HTR-8/SVneo (cell line): ENCODE data around the gene RPS8.
A peak's percentile ranks its signal among the peaks of the same experiment; 100 is the strongest.
"Not testable (repeated sequence)": the region's sequence is repeated elsewhere in the genome, so short reads cannot be mapped to it uniquely, and the experiment has no call there.

ENCODE experiments used
- DNase-seq: peaks from one replicate; pipeline ENCODE4 v3.0.0; 2011; ENCODE audit warnings: low spot score, mixed read lengths; ENCODE audit not compliant: insufficient read length
- FAIRE-seq: peaks from 2 replicates; lab custom pipeline; 2011; peaks lifted over from hg19 to GRCh38; lab: Jason Lieb, UNC

Gene RPS8

DNA sequence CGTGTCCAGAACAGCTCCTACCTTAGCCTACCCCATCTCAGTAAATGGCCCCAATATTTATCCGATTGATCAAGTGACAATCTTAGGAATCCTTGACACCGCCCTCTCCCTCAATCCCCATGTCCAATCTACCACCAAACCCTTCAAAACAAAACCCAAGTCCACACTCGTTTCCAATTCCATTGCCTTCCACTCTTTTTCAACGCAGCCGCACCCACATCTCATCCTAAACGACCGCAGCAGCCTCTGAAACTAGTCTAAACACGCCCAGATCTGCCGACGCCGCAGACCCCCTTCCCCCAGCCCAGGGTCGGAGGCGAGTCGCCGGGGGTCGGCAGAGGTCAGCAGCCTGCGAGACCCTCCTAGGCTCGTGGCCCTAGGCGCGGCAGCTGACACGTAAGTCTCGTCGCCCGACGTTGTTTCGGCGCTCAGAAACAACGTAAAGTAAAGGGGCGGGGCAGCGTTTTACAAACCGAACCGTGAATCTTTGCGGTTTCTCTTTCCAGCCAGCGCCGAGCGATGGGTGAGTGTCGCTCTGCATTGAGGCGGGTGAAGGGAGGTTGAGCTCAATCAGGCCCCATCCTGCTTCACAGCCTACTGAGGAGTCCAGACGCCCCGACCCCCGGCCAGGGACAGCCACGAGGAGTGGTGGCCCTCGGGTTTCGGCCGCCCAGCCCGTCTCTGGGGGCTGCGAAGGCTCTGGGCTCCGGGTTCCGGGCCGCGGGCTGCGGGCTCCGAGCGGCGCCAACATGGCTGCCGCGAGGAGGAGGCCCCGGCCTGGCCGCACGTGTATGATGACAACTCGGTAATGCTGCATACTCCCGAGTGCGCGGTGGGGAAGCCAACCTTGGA, at the start of gene RPS8:
TSS of gene RPS8 (plus strand) at position 463 of the 852 bp plus-strand sequence. CDS start at position 520, 57 bp downstream.
- FAIRE-seq (no peak), DNase-seq (peak; percentile 67)

DNA sequence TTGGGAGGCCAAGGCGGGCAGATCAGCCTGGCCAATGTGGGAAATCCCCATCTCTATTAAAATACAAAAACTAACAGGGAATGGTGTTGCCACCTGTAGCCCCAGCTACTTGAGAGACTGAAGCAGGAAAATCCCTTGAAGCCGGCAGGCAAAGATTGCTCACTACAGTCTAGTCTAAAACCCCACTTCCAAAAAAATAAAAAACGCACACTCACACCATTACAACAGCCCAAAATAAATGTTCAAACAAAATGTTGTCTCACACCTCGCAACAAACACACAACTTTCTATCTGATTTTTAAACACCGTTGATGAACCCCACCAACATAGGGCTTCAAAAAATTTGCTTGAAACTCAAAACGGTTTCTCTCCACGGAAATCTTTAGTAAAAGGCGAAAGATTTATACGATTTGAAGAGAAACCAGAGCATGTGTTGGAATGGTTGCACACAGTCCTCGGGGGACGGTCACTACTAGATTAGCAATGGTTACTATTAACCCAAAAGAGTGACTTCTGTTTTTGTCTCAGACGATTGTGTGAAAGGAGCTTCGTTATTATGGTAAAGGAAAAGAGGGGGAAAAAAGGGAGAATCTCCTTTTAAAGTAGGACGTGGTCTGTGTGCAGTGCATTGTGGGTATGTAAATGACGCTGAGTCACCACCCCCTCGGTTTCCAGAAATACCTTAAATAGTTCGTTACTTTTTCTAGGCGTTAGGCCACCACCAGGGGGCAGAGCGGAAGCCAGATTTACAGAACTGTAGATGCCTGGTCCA, 44.4 kb upstream of the RPS8 start, which contains the start of gene RNU5D-1:
TSS of gene RNU5D-1 (minus strand) at position 430 of the 772 bp plus-strand sequence.
- FAIRE-seq, result no peak

GRCh38 chr1:44733365-44733764, 42.0 kb upstream of the RPS8 start:
- FAIRE-seq, result no peak
- no peak for DNase-seq

More for the DNA sequence above, 44.4 kb upstream of the RPS8 start, which contains the start of gene RNU5D-1:
- peak; percentile 79 for DNase-seq

DNA sequence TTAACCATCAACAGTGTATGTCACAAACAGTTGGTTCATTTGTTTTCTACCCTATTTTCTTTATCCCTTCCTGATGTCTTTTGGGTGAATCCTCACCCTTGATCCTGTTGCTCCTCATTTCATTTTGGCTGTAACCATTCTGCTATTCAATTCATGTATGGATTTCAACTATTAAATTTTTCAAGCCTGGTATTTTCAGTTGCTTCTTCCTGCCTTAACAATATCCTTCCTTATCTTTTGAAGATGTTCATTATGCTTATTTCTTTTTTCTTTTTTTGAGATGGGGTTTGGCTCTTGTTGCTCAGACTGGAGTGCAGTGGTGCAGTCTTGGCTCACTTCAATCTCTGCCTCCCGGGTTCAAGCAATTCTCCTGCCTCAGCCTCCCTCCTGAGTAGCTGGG, 41.6 kb upstream of the RPS8 start:
- no peak for DNase-seq
- FAIRE-seq, result no peak

GRCh38 chr1:44735992-44736391, 39.3 kb upstream of the RPS8 start:
- no peak for FAIRE-seq
- no peak for DNase-seq

DNA sequence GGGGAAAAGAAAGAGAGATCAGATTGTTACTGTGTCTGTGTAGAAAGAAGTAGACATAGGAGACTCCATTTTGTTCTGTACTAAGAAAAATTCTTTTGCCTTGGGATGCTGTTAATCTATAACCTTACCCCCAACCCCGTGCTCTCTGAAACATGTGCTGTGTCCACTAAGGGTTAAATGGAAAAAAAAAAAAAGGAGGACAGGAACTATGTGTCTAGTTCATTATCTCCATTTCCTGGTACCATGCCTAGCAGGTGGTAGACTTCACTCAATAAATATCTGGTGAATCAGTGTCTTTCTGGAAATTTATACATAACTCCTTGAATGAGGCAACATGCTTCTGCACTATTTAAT, 36.4 kb upstream of the RPS8 start:
- FAIRE-seq, DNase-seq: not testable (repeated sequence)

DNA sequence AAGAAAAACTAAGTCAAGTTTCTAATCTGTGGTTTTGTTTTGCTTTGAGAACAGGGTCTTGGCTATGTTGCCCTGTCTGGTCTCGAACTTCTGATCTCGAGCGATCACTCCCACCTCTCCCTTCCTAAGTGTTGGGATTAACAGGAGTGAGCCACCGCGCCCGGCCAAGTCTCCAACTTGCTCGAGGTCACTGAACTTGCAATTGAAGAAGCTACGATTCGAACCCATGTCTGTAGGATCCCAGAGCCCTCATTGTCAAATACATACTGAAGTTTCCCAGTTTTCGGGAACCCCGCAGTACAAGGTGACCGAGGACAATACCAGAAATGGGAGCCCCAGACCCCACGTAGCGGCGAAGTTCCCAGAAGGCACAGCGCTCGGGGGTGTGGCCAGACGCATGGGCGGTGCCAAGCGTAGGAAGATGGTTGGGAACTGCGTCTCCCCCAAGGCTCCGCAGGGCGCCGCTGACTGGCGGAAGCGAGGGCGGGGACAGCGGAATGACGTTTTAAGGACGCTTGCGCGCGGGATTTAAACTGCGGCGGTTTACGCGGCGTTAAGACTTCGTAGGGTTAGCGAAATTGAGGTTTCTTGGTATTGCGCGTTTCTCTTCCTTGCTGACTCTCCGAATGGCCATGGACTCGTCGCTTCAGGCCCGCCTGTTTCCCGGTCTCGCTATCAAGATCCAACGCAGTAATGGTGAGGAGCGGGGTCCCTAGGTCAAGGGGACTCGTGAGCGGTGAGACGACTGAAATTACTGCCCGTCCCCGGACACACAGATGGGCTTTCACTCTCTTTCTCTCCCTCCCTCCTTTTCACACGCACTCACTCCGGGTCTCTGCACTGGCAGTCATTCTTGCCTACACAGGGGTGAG, 35.8 kb upstream of the RPS8 start, which contains the start of gene KIF2C:
TSS of gene KIF2C (plus strand) at position 531 of the 872 bp plus-strand sequence. CDS start at position 627, 96 bp downstream.
- peak; percentile 96 for DNase-seq
- FAIRE-seq, result peak; percentile 74

- FAIRE-seq, result no peak
- DNase-seq, result no peak
Measured at GRCh38 chr1:44740179-44740617, 35.1 kb upstream of the RPS8 start.

DNA sequence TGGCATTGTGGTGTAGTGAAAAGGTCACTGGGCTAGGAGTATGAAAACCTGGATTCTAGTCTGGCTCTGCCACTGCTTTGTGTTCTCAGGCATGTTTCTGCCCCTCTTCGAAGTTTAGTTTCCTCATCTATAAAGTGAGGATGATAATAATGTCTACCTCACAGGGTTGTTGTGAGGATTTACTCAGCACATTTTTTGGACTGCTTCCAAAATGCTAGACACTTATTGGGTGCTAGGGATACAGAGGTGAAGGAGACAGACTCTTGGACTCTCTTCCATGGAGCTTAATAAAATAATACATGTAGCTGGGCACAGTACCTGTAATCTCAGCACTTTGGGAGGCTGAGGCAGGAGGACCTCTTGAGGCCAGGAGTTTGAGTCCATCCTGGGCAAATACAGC, 32.1 kb upstream of the RPS8 start:
- DNase-seq, result no peak
- no peak for FAIRE-seq

- DNase-seq (no peak), FAIRE-seq (no peak)
Measured at GRCh38 chr1:44747878-44748277, 27.5 kb upstream of the RPS8 start.

GRCh38 chr1:44757420-44757819, 17.9 kb upstream of the RPS8 start:
- DNase-seq, result no peak
- no peak for FAIRE-seq

- no peak for FAIRE-seq
- DNase-seq, result no peak
Measured at GRCh38 chr1:44759077-44759476, 16.3 kb upstream of the RPS8 start.

- FAIRE-seq (no peak), DNase-seq (no peak)
Measured at GRCh38 chr1:44760876-44761275, 14.5 kb upstream of the RPS8 start.

DNA sequence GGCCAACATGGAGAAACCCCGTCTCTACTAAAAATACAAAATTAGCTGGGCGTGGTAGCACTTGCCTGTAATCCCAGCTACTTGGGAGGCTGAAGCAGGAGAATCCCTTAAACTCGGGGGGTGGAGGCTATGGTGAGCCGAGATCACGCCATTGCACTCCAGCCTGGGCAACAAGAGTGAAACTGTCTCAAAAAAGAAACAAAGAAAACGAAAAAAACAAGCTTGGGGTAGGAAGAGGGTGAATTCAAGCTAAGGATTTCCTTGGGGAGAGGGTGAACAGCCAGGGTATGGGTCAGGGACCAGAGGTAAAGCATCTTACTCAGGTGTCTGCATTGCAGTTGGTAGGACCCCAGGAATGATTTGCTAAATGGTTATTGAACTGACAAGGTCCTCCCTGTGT, 8.9 kb upstream of the RPS8 start:
- not testable (repeated sequence) for FAIRE-seq, DNase-seq

- FAIRE-seq (no peak), DNase-seq (no peak)
Measured at GRCh38 chr1:44775930-44776729, 790 bp downstream of the RPS8 start.

DNA sequence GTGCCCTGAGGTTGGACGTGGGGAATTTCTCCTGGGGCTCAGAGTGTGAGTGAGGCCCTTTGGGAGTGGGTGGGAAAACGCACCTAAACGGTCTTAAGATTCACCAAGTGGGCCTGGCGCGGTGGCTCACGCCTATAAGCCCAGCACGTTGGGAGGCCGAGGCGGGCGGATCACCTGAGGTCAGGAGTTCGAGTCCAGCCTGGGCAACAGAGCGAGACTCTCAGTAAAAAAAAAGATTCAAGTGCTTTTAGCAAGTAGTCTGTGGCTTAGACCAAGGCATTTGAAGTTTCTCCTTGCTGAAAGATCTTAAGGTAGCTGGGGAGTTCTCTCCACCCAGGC, 1.4 kb downstream of the RPS8 start:
- DNase-seq, result no peak
- FAIRE-seq, result no peak

DNA sequence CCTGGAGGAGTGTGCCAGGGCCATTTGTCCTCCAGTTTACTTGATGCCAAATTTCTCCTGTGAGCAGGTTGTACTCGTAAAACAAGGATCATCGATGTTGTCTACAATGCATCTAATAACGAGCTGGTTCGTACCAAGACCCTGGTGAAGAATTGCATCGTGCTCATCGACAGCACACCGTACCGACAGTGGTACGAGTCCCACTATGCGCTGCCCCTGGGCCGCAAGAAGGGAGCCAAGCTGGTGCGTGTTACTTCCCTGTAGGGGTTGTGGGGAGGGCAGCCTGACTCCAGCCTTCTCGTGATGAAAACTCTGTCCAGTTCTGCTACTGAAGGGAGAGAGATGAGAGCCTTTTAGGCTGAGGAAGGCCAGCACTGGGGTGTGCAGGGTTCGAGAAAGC, 2.2 kb downstream of the RPS8 start:
- DNase-seq (no peak), FAIRE-seq (no peak)

DNA sequence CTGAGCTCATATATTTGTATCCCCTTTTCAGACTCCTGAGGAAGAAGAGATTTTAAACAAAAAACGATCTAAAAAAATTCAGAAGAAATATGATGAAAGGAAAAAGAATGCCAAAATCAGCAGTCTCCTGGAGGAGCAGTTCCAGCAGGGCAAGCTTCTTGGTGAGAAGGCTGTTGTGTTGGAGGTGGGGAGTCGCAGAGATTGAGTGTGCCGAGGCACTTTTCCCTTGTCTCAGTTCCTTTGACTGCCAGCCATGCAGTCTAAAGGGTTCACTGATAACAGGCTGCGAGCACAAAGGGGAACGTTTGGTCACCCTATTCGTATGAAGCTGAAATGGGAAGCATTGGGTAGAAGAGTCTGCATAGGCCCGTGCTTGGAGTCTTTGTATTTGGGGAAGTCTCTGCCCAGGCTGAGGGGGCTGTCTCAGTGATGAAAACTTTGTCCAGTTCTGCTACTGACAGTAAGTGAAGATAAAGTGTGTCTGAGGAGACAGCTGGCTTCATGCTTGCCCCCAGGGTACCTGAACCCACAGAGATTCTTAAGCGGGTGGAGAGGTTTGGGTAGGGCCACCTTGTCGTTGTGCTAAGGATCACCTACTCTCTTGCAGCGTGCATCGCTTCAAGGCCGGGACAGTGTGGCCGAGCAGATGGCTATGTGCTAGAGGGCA, 2.8 kb downstream of the RPS8 start:
- DNase-seq (no peak), FAIRE-seq (no peak)
